GM12892 (cell line): Measurements from ENCODE around the gene DTX2.

Experiments used
- POLR2A ChIP-seq: IDR thresholded peaks from 2 replicates; pipeline ENCODE4 v1.6.1; 2011; ENCODE audit warnings: low read depth, low read length, control low read depth
- POLR2AphosphoS5 ChIP-seq: IDR thresholded peaks from 2 replicates; pipeline ENCODE4 v1.6.1; 2011; ENCODE audit warnings: low read depth, low read length, control low read depth
- TAF1 ChIP-seq: IDR thresholded peaks from 2 replicates; pipeline ENCODE4 v1.6.1; 2011; ENCODE audit warnings: low read depth, mild to moderate bottlenecking, control low read depth, low read length, borderline replicate concordance

DNA sequence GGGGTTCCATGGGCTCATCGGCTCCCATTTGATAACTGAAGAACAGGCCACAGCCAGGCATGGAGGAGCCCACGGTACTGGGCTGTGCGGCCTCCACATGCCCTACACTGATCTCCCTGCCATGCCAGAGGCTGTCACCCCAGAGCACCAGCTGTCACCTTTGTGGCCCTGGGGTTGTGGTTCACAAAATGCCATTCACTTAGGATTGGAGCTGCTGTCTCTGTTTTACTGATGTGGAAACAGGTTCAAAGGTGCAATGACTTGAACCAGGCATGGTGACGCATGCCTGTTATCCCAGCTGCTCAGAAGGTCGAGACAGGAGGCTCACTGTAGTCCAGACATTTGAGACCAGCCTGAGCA lies 44.6 kb downstream of the DTX2 start:
- no peak for TF ChIP-seq POLR2A
- no peak for TF ChIP-seq TAF1
- no peak for TF ChIP-seq POLR2AphosphoS5
